HEK293 (cell line): ENCODE data around the gene MRPL55.

Experiments
- CTCF ChIA-PET: fragments of 350-600 bp; formaldehyde crosslinking; extraction: SDS; loops from one replicate; lab custom pipeline; 2021; ENCODE audit warnings: antibody characterized with exemption; lab: Yijun Ruan, JAX
- POLR2A ChIA-PET: fragments of 300-600 bp; formaldehyde crosslinking; extraction: SDS; loops from one replicate; lab custom pipeline; 2020; ENCODE audit warnings: antibody characterized with exemption, inconsistent platforms; lab: Yijun Ruan, JAX
- H3K27ac ChIP-seq: fragments of 200-500 bp; sonication (Bioruptor generic); 2 replicates; pipeline ENCODE4 v1.5.1; 2014; ENCODE audit warnings: low read depth, low read length, control low read depth, inconsistent platforms; ENCODE audit errors: extremely low read depth
- H3K36me3 ChIP-seq, 2 experiments: fragments of 200-500 bp in 1 of 2; sonication (Bioruptor generic) in 1 of 2; 1 replicate in 1 of 2; 2 replicates in 1 of 2; pipeline ENCODE4 v1.5.1; 2014 to 2017; ENCODE audit warnings: inconsistent platforms in 2 of 2, low read length in 2 of 2; ENCODE audit not compliant: control insufficient read depth in 2 of 2, insufficient read depth in 1 of 2
- H3K4me1 ChIP-seq: fragments of 200-500 bp; sonication (Bioruptor generic); 2 replicates; pipeline ENCODE4 v1.5.1; 2014; ENCODE audit warnings: mild to moderate bottlenecking, low read length, inconsistent platforms; ENCODE audit not compliant: control insufficient read depth, insufficient read depth
- H3K4me3 ChIP-seq: 2 replicates; pipeline ENCODE4 v1.5.1; 2011; ENCODE audit warnings: low read depth, mild to moderate bottlenecking, control low read depth, low read length, moderate library complexity
- H3K9me3 ChIP-seq: fragments of 200-500 bp; sonication (Bioruptor generic); 2 replicates; pipeline ENCODE4 v1.5.1; 2014; ENCODE audit warnings: low read depth, low read length, inconsistent platforms; ENCODE audit not compliant: control insufficient read depth, insufficient read depth
- PBX3 ChIP-seq: sonication (generic); formaldehyde crosslinking; IDR thresholded peaks from 2 replicates; pipeline ENCODE4 v1.8.1; 2022; ENCODE audit warnings: mild to moderate bottlenecking, moderate library complexity, missing genetic modification reagents
- SP3 ChIP-seq: fragments of 450-650 bp; formaldehyde crosslinking; IDR thresholded peaks from 2 replicates; pipeline ENCODE4 v1.5.1; 2016; ENCODE audit warnings: missing biosample characterization, missing genetic modification characterization
- ZBTB26 ChIP-seq: fragments of 450-650 bp; formaldehyde crosslinking; optimal IDR thresholded peaks from 2 replicates; pipeline ENCODE3; 2016; ENCODE audit warnings: missing biosample characterization, mild to moderate bottlenecking, missing genetic modification characterization
- ZFP69B ChIP-seq: fragments of 450-650 bp; formaldehyde crosslinking; IDR thresholded peaks from 2 replicates; pipeline ENCODE4 v1.5.1; 2016; ENCODE audit warnings: missing biosample characterization, missing genetic modification characterization
- ZNF2 ChIP-seq: fragments of 450-650 bp; formaldehyde crosslinking; IDR thresholded peaks from 2 replicates; pipeline ENCODE4 v1.5.1; 2016; ENCODE audit warnings: missing biosample characterization, missing genetic modification characterization
- ZNF311 ChIP-seq: fragments of 450-650 bp; formaldehyde crosslinking; IDR thresholded peaks from 2 replicates; pipeline ENCODE4 v1.5.1; 2017; ENCODE audit warnings: missing biosample characterization, missing genetic modification characterization, borderline replicate concordance
- ZNF350 ChIP-seq: fragments of 450-650 bp; formaldehyde crosslinking; IDR thresholded peaks from 2 replicates; pipeline ENCODE4 v1.5.0; 2017; ENCODE audit warnings: missing biosample characterization, mild to moderate bottlenecking, missing genetic modification characterization
- ZNF354C ChIP-seq: fragments of 450-650 bp; formaldehyde crosslinking; IDR thresholded peaks from 2 replicates; pipeline ENCODE4 v1.5.1; 2016; ENCODE audit warnings: missing biosample characterization, missing genetic modification characterization, low read depth, borderline replicate concordance
- ZNF394 ChIP-seq: fragments of 450-650 bp; formaldehyde crosslinking; IDR thresholded peaks from 2 replicates; pipeline ENCODE4 v1.5.1; 2016; ENCODE audit warnings: missing biosample characterization, missing genetic modification characterization, mild to moderate bottlenecking, moderate library complexity, borderline replicate concordance
- ZNF433 ChIP-seq: fragments of 450-650 bp; formaldehyde crosslinking; IDR thresholded peaks from 2 replicates; pipeline ENCODE4 v1.5.1; 2016; ENCODE audit warnings: missing biosample characterization, missing genetic modification characterization, low read depth
- ZNF449 ChIP-seq: fragments of 450-650 bp; formaldehyde crosslinking; IDR thresholded peaks from 2 replicates; pipeline ENCODE4 v1.5.1; 2017; ENCODE audit warnings: missing biosample characterization, mild to moderate bottlenecking, missing genetic modification characterization, moderate library complexity
- ZNF555 ChIP-seq: fragments of 450-650 bp; formaldehyde crosslinking; conservative IDR thresholded peaks from 2 replicates; pipeline ENCODE4 v1.5.1; 2017; ENCODE audit warnings: missing biosample characterization, mild to moderate bottlenecking, missing genetic modification characterization, inconsistent platforms
- ZNF558 ChIP-seq: fragments of 450-650 bp; formaldehyde crosslinking; IDR thresholded peaks from 2 replicates; pipeline ENCODE4 v1.5.1; 2016; ENCODE audit warnings: missing biosample characterization, missing genetic modification characterization
- ZNF560 ChIP-seq: fragments of 450-650 bp; formaldehyde crosslinking; IDR thresholded peaks from 2 replicates; pipeline ENCODE4 v1.5.1; 2017; ENCODE audit warnings: missing biosample characterization, missing genetic modification characterization, borderline replicate concordance
- ZNF561 ChIP-seq: fragments of 450-650 bp; IDR thresholded peaks from 2 replicates; pipeline ENCODE4 v1.5.1; 2018; ENCODE audit warnings: missing biosample characterization, missing genetic modification characterization, borderline replicate concordance
- ZNF777 ChIP-seq: fragments of 450-650 bp; formaldehyde crosslinking; IDR thresholded peaks from 2 replicates; pipeline ENCODE4 v1.5.1; 2017; ENCODE audit warnings: missing biosample characterization, missing genetic modification characterization, borderline replicate concordance
- TF ChIP-seq, protein P1 (sequence below): fragments of 450-650 bp; formaldehyde crosslinking; IDR thresholded peaks from 2 replicates; pipeline ENCODE4 v1.5.1; 2017; ENCODE audit warnings: missing biosample characterization, missing genetic modification characterization

The MRPL55 gene

GRCh38 chr1:228058949-228059633 lies 50.0 kb downstream of the MRPL55 start:
- ChIA-PET CTCF (interaction anchor here (1.2 kb wide), 1 partner anchor 60 kb away, joined by 5 read pairs; no protein-coding TSS in a partner anchor), POLR2A (interaction anchor here (0.7 to 2.8 kb wide), 7 partner anchors 18 to 111 kb away, joined by 3 to 12 read pairs (median 3); partner anchors contain the start of genes ARF1 and WNT9A)
- Histone ChIP-seq H3K9me3 (no peaks in the 10 kb centered on the region), H3K27ac (no peak overlapping the region), H3K4me1 (peaks cover 4% of the 10 kb centered on the region), H3K4me3 (peak overlapping the region; percentile 26), H3K36me3 (no peaks in the 10 kb centered on the region)
- TF ChIP-seq ZBTB26 (tag by site-specific recombination): peak; percentile 36
- TF ChIP-seq PBX3 (CRISPR knock-in tag): peak; percentile 42; the same call in 1 of the 2 replicates
- 0 out of 2 replicates have a peak, but pooled peaks have one; percentile 11 for TF ChIP-seq ZNF449 (tag by site-specific recombination)
- no peak for TF ChIP-seq ZNF555 (tag by site-specific recombination)

DNA sequence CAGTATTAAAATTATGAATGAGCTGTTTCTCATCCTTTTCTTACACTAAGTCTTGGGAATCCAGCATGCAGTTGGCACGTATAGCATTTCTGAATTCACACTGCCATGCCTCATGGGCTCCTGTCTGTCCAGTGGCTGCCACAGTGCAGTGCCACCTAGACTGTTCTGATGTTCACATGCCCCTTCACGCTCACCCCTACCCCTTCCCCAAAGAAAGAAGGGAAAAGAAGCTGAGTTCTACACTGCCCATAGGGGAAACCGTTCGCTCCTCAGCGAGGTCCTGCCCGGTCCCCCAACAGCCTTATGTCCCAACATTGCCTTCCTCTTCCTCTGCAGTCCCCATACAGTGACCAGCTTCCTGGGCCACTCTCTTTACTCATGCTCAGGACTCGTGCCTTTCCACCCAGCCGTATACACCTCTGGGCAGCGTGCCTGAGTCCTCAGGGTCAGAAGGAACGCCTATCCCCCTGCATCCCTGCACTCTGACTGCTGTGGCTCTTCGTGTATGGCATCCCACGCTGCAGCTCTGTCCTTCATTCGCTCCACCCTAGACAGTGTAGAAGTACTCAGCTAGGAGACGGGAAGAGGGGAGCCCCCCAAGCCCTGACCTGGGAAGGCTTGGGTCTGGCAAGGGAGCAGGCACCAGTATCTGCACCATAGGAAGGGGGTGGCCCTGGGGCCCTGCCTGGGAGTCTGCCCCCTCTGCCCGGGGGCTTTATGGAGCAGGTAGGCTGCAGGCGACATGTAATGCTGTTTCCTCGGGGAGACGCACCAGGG lies 50.7 kb downstream of the MRPL55 start:
- no peak overlapping the region for H3K4me3 ChIP-seq
- H3K9me3 ChIP-seq: no peaks in the 10 kb centered on the region
- no peak overlapping the region for H3K27ac ChIP-seq
- POLR2A ChIA-PET: interaction anchor here (1.5 to 2.8 kb wide), 3 partner anchors 19 to 111 kb away, joined by 3 to 12 read pairs (median 10); partner anchors contain the start of genes ARF1 and WNT9A
- TF ChIP-seq, protein P1, sequence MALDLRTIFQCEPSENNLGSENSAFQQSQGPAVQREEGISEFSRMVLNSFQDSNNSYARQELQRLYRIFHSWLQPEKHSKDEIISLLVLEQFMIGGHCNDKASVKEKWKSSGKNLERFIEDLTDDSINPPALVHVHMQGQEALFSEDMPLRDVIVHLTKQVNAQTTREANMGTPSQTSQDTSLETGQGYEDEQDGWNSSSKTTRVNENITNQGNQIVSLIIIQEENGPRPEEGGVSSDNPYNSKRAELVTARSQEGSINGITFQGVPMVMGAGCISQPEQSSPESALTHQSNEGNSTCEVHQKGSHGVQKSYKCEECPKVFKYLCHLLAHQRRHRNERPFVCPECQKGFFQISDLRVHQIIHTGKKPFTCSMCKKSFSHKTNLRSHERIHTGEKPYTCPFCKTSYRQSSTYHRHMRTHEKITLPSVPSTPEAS (tag by site-specific recombination): no peak
- TF ChIP-seq ZNF354C (tag by site-specific recombination) (no peak), ZNF449 (tag by site-specific recombination) (no peak), ZNF558 (tag by site-specific recombination) (no peak), SP3 (tag by site-specific recombination) (no peak), ZNF2 (tag by site-specific recombination) (no peak), ZNF560 (tag by site-specific recombination) (no peak), ZNF311 (tag by site-specific recombination) (no peak), ZNF433 (no peak), ZNF394 (tag by site-specific recombination) (no peak), ZNF777 (no peak), ZFP69B (tag by site-specific recombination) (no peak), ZNF350 (no peak), ZNF561 (tag by site-specific recombination) (no peak)
- peaks cover 4% of the 10 kb centered on the region for H3K4me1 ChIP-seq
- H3K36me3 ChIP-seq: no peaks in the 10 kb centered on the region
- CTCF ChIA-PET: interaction anchor here (0.7 kb wide), 1 partner anchor 91 kb away, joined by 3 read pairs; no protein-coding TSS in a partner anchor
